ENCODE data around the gene PELI1. TPM values are rescaled to one million over a fixed set of nuclear protein-coding genes. Genes with fewer than 3 reads are reported as not detected.
"Not testable (repeated sequence)": the region's sequence is repeated elsewhere in the genome, so short reads cannot be mapped to it uniquely, and the experiment has no call there.

The PELI1 gene
- polyA plus RNA-seq, 1 donor from 2014 or later: 23.9 TPM

DNA sequence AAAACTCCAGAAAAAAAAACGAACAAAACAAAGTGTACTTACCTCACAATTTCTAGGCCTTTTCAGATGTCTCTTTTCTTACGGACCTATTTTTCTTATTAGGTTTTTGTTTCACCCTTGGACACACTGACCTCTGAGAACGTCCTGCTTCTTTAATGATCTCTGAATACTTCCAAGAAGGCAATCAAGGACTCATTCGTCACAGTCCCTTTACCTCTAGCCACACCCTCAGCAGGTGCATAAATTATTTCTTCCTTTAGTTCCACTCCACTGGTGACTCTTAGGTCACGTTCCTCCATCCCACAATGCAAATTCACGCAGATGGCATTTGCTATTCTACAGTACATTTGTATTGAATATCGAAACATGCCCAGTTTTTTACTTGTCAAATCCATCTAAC, 21.9 kb downstream of the PELI1 start:
- peaks cover 17% of the 10 kb centered on the region for H3K36me3 Mint-ChIP-seq
- H3K27ac Mint-ChIP-seq: peak overlapping the region in 1 of 3 donors; percentile 1
- peaks cover 0 to 2% (median 0%) of the 10 kb centered on the region in 3 donors for H3K9me3 Mint-ChIP-seq
- peaks cover 38 to 54% (median 46%) of the 10 kb centered on the region in 3 donors for H3K4me1 Mint-ChIP-seq
- H3K4me3 Mint-ChIP-seq: peak overlapping the region in 3 of 4 donors; percentile 22 to 46 (median 24)
- no peaks in the 10 kb centered on the region for H3K27me3 Mint-ChIP-seq

DNA sequence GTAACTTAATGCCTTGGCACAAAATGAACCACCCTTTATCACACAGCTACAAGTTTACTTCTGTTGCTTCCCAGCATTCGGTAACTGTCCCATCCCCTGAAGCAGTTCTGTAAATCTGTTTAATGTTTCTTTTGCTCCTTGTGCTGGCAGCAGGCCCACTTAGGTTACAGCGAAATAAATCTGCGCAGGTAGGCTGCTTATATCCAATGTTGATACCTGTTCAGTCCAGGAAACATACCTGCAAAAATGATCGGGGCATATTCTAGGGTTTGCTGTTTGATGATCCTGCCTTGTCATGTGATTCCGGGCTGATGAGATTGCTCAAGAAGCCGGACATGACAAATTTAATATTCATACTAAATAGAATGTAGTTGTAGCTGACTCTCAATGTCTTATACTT, 23.3 kb downstream of the PELI1 start:
- Mint-ChIP-seq H3K4me1 (peaks cover 42 to 58% (median 44%) of the 10 kb centered on the region in 3 donors), H3K36me3 (peaks cover 17% of the 10 kb centered on the region), H3K27ac (no peak overlapping the region), H3K4me3 (no peak overlapping the region), H3K9me3 (peaks cover 0 to 2% (median 0%) of the 10 kb centered on the region in 3 donors), H3K27me3 (no peaks in the 10 kb centered on the region)

DNA sequence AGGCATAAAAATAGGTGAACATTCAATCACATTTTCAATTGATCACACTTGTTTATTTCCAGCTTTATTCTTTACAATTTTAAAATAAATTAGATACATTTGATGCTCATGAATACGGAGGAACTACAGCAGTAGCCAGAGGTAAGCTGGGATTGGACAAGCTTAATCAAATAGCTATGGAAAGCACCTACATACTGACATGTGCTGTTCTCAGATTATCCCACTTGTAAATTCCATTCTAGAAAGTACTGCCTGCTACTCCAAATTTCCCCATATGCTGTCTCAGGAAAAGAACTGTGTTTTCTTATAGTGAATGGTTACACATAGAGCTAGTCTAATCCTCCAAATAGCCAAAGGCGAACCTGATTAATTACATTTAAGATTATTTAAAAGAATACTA, 24.2 kb downstream of the PELI1 start:
- Mint-ChIP-seq H3K4me3 (no peak overlapping the region), H3K4me1 (peaks cover 48 to 64% (median 49%) of the 10 kb centered on the region in 3 donors), H3K27me3 (no peaks in the 10 kb centered on the region), H3K9me3 (peaks cover 0 to 2% (median 0%) of the 10 kb centered on the region in 3 donors), H3K27ac (peak overlapping the region in 1 of 3 donors; percentile 28), H3K36me3 (peaks cover 12% of the 10 kb centered on the region)

DNA sequence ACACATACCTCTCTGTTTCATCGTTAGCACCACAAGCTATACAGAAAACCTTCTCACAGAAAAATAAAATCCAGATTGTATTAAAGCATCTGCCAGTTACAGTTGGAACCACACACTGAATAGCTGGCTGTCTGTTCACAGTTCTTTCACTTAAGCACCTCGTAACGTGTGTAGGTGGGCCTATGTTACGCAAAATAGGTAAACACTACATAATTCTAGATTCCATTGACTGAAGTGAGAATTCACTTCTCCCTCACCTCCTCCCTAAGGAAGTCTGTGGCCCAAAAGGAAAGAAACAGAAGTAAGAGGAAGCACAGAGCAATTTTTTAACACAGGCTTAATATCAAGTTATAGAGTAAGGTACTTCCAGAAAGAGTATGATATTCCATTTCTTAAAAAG, 24.9 kb downstream of the PELI1 start:
- Mint-ChIP-seq H3K27ac (peak overlapping the region in 1 of 3 donors; percentile 39), H3K9me3 (peaks cover 0 to 2% (median 0%) of the 10 kb centered on the region in 3 donors), H3K36me3 (peaks cover 10% of the 10 kb centered on the region), H3K4me1 (peaks cover 49 to 64% (median 50%) of the 10 kb centered on the region in 3 donors), H3K4me3 (no peak overlapping the region), H3K27me3 (no peaks in the 10 kb centered on the region)

DNA sequence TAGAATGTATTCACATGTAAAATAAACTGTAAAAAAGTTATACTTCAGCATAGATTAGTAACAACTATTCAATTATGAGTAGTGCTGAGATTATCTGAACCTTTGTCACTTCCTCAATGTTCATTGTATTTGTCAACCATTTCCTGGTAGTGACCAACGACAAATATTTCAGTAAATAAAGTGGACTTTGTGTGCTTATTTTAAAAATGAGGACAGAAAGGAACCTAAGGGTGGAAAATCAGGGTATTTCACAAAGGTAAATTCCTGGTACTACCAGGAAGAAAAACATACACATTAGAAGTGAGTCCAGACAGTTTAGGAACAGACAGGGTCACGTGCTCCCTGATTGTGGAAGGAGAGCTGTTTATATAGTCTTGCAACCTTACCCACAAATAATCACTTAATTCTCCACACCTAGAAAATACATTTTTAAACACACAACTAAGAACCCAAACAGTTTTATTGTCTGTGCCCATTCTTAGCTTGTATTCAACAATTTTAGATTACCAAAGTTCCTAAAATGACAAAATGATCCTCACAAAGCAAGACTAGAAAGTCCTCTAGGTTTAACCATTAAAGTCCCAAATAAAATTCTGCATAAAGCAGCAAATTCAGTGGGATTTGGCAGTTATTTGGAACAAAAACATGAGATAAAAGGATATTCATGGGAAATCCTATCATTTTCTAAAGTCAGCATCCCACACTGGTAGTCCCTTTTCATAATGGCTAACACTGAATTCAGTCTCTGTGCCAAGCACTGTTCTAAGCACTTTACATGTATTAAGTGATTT, 28.2 kb downstream of the PELI1 start:
- H3K9me3 Mint-ChIP-seq: no peaks in the 10 kb centered on the region
- peaks cover 42 to 53% (median 52%) of the 10 kb centered on the region in 3 donors for H3K4me1 Mint-ChIP-seq
- H3K36me3 Mint-ChIP-seq: peaks cover 2% of the 10 kb centered on the region
- peak overlapping the region in 3 of 4 donors; percentile 23 to 42 (median 36) for H3K4me3 Mint-ChIP-seq
- H3K27ac Mint-ChIP-seq: peak overlapping the region; percentile 63 to 91 (median 70)
- H3K27me3 Mint-ChIP-seq: no peaks in the 10 kb centered on the region

DNA sequence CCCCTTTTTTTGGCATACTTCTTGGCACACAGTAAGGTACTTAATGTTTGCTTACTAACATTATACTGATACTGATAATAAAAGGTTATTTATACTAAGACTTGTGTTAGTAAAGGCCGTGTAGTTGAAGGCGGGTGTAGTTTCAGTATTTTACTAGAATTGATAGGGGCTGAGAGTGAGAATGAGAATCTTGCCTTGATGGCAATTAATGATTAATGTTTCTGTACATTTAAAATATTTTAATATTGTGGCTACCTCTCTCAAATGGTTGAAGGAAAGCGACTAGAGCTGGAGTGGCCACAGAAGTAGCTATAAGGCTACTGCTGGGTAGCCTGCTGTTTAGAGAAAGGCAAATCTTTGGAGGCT, 29.3 kb downstream of the PELI1 start:
- peaks cover 2% of the 10 kb centered on the region for H3K36me3 Mint-ChIP-seq
- H3K27ac Mint-ChIP-seq: peak overlapping the region in 2 of 3 donors; percentile 10 to 39
- peaks cover 44 to 58% (median 54%) of the 10 kb centered on the region in 3 donors for H3K4me1 Mint-ChIP-seq
- H3K4me3 Mint-ChIP-seq: peak overlapping the region in 2 of 4 donors; percentile 9 to 46
- H3K27me3 Mint-ChIP-seq: no peaks in the 10 kb centered on the region
- H3K9me3 Mint-ChIP-seq: no peaks in the 10 kb centered on the region

DNA sequence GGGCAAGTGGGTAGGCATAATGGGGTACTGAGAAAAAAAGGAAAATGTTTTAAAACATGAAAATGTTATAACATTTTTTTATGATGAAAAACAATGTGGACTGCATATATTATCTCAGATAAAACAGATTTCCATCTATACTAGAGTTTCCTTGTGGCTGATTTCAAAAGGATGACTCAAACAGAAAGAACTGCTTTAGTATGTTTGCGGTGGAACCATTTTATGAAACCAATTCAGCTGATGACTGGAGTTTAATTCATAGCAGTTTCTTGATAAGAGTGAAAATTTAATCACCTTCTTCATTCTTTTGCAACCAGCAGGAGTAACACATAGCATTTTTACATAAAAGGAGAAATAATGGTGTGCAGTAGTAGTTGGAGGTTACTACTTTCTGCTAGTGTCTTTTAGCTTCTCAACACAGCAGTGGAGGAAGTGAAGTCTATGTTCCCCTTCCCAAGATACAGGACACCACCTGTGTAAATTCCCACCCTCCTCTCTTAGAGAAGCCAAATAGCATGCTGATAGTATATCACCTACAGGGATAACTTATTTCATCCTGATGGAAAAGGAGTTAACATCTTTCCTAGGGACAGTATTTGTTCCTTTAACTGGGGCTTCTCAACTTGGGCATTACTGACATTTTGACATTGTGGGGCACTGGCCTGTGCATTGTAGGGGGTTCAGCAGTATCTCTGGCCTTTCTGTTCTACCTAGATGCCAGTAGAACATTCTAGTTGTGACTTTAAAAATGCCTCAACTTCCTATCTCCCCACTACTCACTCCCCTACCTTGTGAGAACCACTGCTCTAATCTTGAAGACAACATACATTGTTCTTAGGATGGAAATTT, 29.9 kb downstream of the PELI1 start:
- Mint-ChIP-seq H3K36me3 (peaks cover 2% of the 10 kb centered on the region), H3K4me3 (peak overlapping the region in 2 of 4 donors; percentile 9 to 46), H3K27me3 (no peaks in the 10 kb centered on the region), H3K27ac (peak overlapping the region; percentile 10 to 39 (median 32)), H3K9me3 (no peaks in the 10 kb centered on the region), H3K4me1 (peaks cover 47 to 61% (median 55%) of the 10 kb centered on the region in 3 donors)

DNA sequence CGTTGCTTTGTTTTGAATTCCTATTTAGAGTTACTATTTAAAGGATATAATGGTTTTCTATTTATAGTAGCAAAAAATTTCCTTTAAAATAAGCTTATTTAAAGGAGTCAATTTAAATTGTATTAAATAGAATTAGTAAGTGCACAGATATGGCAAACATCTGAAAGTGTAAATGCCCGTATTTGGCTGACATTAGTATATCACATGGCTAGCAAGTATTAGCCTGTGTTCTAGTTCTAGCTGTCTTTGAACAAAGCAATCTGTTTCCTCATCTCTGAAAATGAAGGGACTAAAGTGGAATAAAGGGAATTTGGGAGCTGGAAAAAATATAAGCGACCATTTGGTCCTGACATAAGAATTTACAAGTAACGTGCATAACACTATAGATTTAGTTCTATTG, 32.2 kb downstream of the PELI1 start:
- peaks cover 38 to 68% (median 50%) of the 10 kb centered on the region in 3 donors for H3K4me1 Mint-ChIP-seq
- no peaks in the 10 kb centered on the region for H3K27me3 Mint-ChIP-seq
- H3K27ac Mint-ChIP-seq: no peak overlapping the region
- H3K4me3 Mint-ChIP-seq: no peak overlapping the region
- H3K36me3 Mint-ChIP-seq: no peaks in the 10 kb centered on the region
- no peaks in the 10 kb centered on the region for H3K9me3 Mint-ChIP-seq

DNA sequence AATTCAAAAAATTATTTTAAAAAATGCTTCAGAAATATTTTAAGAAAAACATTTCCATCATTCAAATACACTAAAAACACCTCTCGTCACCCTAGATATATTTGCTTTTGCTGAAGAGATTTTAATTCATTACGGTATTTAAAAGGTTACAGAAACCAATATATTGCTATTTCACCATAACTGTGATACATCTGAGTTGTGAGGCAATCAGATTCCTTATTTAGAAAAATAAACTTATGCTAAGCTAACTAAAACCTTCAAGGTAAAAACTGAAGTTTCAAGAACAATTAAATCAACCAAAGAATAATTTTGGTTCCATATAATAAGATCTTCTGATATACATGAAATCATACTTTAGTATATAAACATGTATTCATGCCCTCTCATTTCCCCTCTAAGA, 32.8 kb downstream of the PELI1 start:
- Mint-ChIP-seq H3K27me3 (no peaks in the 10 kb centered on the region), H3K27ac (no peak overlapping the region), H3K4me1 (peaks cover 36 to 62% (median 46%) of the 10 kb centered on the region in 3 donors), H3K36me3 (no peaks in the 10 kb centered on the region), H3K9me3 (no peaks in the 10 kb centered on the region), H3K4me3 (no peak overlapping the region)

DNA sequence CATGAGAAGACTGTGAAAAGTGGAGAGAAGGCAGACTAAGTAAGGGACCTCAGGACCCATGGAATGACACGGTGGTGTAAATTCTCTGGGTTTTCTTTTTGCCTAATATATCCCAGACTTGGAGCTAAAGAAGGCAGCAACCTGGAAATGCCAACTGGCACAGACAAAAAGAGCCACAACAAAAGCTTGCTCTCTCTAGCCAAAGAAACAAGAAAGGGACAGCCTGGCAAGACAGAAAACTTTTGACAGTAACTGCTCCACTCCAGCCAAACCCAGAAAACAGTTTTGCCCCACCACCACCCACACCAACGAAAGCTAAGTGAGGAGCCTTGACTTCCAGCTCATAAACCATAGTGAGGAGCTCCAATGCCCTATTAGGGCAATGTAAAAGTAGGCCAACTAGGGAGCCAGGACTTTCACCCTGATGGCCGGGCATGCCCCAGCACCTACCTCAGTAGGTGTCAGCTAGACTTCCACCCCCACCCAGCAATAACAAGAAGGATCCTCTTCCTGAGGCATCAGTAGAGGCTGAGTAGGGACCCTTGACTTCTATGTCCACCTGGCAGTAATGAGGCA, 35.5 kb downstream of the PELI1 start:
- Mint-ChIP-seq H3K4me3 (no peak overlapping the region), H3K9me3 (no peaks in the 10 kb centered on the region), H3K36me3 (peaks cover 2% of the 10 kb centered on the region), H3K27me3 (no peaks in the 10 kb centered on the region), H3K27ac (peak overlapping the region in 2 of 3 donors; percentile 7 to 71), H3K4me1 (peaks cover 21 to 45% (median 28%) of the 10 kb centered on the region in 3 donors)

DNA sequence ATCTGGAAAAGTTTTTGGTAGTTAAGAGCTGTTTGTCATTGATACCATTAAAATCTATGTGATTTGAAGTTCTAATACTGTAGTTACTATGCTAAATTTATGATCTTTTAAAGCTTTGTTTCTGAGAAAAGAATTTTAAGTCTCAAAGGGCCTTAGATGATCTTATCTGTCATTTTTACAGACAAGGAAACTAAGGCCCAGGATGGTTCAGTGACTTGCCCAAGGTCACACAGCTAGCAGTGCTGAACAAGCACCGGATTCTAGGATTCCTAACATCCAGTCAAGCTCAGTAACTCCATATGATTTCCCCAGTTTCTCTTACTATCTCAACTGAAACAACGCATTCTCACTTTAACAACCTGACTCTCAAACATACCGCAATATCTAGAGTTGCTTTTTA, 37.7 kb downstream of the PELI1 start:
- H3K4me1 Mint-ChIP-seq: peaks cover 36 to 55% (median 36%) of the 10 kb centered on the region in 3 donors
- H3K36me3 Mint-ChIP-seq: peaks cover 8% of the 10 kb centered on the region
- H3K4me3 Mint-ChIP-seq: peak overlapping the region in 1 of 4 donors; percentile 8
- no peaks in the 10 kb centered on the region for H3K9me3 Mint-ChIP-seq
- H3K27me3 Mint-ChIP-seq: no peaks in the 10 kb centered on the region
- peak overlapping the region in 1 of 3 donors; percentile 13 for H3K27ac Mint-ChIP-seq

DNA sequence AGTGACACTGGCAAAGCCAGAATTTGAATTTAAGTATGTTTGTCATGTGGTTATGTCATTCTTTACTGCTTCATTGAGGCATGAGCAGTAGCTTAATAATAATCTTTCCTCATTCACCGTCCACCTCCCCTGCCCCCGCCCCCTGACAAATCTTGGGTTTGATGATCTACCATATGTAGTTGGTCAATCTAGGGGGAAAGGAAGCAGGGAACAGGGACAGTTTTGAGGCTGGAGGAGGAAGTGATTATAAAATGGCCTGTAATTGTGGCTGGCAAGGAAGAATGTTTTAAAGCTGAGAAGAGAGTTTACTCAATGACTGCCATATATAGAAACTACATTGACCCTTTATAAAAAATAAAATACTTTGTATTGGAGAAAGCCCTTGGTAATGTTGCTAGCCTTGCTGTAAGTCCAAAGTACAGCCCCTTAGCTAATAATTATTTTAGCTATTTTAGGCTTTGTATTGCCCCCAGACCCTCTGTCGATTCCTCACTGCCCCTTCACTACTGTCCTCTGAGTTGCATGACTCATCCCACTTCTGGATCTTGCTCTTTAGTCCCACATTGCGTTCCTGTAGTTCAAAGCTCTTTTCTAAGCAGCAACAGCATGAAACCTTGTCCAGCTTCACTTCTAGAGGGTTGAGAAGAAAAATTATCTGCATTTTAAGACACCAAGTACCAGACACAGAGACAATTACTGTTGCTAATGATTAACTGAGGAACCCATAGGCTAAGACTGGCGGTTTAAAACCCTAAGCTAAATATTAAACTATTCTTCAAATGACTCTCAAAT, 38.4 kb downstream of the PELI1 start:
- no peaks in the 10 kb centered on the region for H3K27me3 Mint-ChIP-seq
- peaks cover 8% of the 10 kb centered on the region for H3K36me3 Mint-ChIP-seq
- H3K27ac Mint-ChIP-seq: peak overlapping the region in 2 of 3 donors; percentile 13 to 47
- peak overlapping the region in 1 of 4 donors; percentile 8 for H3K4me3 Mint-ChIP-seq
- H3K9me3 Mint-ChIP-seq: no peaks in the 10 kb centered on the region
- H3K4me1 Mint-ChIP-seq: peaks cover 33 to 58% (median 38%) of the 10 kb centered on the region in 3 donors

DNA sequence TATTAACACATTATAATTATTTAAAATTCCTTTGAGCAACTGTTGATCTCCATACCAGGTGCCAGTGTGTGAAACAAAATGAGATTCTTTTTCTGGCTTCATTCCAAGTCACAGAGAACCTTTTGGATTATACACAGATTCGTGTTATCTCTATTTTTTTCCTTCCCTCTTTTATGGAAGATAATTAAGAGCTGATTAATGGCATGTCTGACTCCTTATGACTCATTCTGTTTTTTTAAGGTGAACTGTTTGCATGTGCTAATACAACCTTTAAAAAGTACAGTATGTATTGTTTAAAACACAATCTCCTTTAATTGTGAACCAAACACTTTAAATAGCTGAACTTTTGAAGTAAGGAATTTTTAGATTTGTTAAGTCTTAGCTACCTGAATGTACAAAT, 39.3 kb downstream of the PELI1 start:
- Mint-ChIP-seq H3K27ac (peak overlapping the region in 1 of 3 donors; percentile 47), H3K36me3 (peaks cover 9% of the 10 kb centered on the region), H3K4me1 (peaks cover 32 to 62% (median 40%) of the 10 kb centered on the region in 3 donors), H3K9me3 (no peaks in the 10 kb centered on the region), H3K4me3 (no peak overlapping the region), H3K27me3 (no peaks in the 10 kb centered on the region)

DNA sequence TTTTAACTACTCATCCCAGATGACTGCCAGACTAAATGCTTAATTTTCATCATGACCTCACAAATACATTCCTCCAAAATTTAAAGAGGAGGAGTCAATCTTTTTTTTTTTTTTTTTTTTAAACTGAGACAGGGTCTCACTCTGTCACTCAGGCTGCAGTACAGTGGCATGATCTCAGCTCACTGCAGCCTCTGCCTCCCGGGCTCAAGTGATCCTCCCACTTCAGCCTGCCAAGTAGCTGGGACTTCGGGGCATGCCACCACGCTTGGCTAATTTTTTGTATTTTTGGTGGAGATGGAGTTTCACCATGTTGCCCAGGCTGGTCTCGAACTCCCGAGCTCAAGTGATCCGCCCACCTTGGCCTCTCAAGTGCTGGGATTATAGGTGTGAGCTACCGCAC, 41.5 kb downstream of the PELI1 start:
- Mint-ChIP-seq H3K36me3 (peaks cover 14% of the 10 kb centered on the region), H3K4me1 (peaks cover 37 to 64% (median 40%) of the 10 kb centered on the region in 3 donors), H3K27ac (peak overlapping the region in 1 of 3 donors; percentile 9), H3K4me3 (peak overlapping the region in 1 of 4 donors; percentile 53)
- H3K27me3 Mint-ChIP-seq, H3K9me3 Mint-ChIP-seq: not testable (repeated sequence)

Data from IgD-negative memory B cell (primary cell).